Neural cell (in vitro differentiated cells): ENCODE data around the gene CATSPERE.

Experiments used
- EP300 ChIP-seq: fragments of 450-650 bp; conservative IDR thresholded peaks from 2 replicates; pipeline ENCODE4 v1.6.1; 2014; ENCODE audit warnings: antibody characterized with exemption, mild to moderate bottlenecking, moderate library complexity; ENCODE audit not compliant: poor library complexity, severe bottlenecking
- EZH2 ChIP-seq: fragments of 200-600, 300-800 bp; shearing (Covaris generic), sonication (generic); IDR thresholded peaks from 2 replicates; pipeline ENCODE4 v1.6.1; 2014; ENCODE audit warnings: antibody characterized with exemption, low read length, borderline replicate concordance, mild to moderate bottlenecking; ENCODE audit not compliant: insufficient read depth, poor library complexity, severe bottlenecking
- MXI1 ChIP-seq: fragments of 450-650 bp; conservative IDR thresholded peaks from 2 replicates; pipeline ENCODE4 v1.6.1; 2014; ENCODE audit warnings: antibody characterized with exemption, mild to moderate bottlenecking; ENCODE audit not compliant: poor library complexity, severe bottlenecking
- RAD21 ChIP-seq: fragments of 450-650 bp; conservative IDR thresholded peaks from 2 replicates; pipeline ENCODE4 v1.6.1; 2014; ENCODE audit warnings: antibody characterized with exemption, mild to moderate bottlenecking, moderate library complexity
- TF ChIP-seq, protein P1 (sequence below): fragments of 450-650 bp; IDR thresholded peaks from 2 replicates; pipeline ENCODE4 v1.5.1; 2014; ENCODE audit warnings: antibody characterized with exemption, mild to moderate bottlenecking, moderate library complexity; ENCODE audit not compliant: poor library complexity, severe bottlenecking
- TF ChIP-seq, protein P2 (sequence below): IDR thresholded peaks from 2 replicates; pipeline ENCODE4 v1.6.1; 2012; ENCODE audit warnings: borderline replicate concordance

DNA sequence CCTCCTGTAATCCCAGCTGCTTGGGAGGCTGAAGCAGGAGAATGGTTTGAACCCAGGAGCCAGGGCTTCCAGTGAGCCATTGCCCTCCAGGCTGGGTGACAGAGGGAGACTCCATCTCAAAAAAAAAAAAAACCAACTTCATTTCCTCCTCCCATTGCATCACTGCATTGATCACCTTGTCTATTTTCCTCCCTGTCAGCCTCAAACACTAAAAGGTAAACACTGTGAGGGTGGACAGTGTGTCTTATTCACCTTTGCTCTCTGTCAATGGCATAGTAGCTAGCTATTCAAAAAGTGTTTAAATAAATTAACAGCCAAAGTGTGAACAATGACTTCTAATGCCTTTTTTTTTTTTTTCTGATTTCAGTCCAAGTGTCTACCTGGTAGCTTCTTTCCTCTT is 178.5 kb downstream of the CATSPERE start:
- TF ChIP-seq EP300 (no peak), EZH2 (no peak), MXI1 (no peak), RAD21 (no peak)
- TF ChIP-seq, protein P1, sequence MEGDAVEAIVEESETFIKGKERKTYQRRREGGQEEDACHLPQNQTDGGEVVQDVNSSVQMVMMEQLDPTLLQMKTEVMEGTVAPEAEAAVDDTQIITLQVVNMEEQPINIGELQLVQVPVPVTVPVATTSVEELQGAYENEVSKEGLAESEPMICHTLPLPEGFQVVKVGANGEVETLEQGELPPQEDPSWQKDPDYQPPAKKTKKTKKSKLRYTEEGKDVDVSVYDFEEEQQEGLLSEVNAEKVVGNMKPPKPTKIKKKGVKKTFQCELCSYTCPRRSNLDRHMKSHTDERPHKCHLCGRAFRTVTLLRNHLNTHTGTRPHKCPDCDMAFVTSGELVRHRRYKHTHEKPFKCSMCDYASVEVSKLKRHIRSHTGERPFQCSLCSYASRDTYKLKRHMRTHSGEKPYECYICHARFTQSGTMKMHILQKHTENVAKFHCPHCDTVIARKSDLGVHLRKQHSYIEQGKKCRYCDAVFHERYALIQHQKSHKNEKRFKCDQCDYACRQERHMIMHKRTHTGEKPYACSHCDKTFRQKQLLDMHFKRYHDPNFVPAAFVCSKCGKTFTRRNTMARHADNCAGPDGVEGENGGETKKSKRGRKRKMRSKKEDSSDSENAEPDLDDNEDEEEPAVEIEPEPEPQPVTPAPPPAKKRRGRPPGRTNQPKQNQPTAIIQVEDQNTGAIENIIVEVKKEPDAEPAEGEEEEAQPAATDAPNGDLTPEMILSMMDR: no peak
- TF ChIP-seq, protein P2, sequence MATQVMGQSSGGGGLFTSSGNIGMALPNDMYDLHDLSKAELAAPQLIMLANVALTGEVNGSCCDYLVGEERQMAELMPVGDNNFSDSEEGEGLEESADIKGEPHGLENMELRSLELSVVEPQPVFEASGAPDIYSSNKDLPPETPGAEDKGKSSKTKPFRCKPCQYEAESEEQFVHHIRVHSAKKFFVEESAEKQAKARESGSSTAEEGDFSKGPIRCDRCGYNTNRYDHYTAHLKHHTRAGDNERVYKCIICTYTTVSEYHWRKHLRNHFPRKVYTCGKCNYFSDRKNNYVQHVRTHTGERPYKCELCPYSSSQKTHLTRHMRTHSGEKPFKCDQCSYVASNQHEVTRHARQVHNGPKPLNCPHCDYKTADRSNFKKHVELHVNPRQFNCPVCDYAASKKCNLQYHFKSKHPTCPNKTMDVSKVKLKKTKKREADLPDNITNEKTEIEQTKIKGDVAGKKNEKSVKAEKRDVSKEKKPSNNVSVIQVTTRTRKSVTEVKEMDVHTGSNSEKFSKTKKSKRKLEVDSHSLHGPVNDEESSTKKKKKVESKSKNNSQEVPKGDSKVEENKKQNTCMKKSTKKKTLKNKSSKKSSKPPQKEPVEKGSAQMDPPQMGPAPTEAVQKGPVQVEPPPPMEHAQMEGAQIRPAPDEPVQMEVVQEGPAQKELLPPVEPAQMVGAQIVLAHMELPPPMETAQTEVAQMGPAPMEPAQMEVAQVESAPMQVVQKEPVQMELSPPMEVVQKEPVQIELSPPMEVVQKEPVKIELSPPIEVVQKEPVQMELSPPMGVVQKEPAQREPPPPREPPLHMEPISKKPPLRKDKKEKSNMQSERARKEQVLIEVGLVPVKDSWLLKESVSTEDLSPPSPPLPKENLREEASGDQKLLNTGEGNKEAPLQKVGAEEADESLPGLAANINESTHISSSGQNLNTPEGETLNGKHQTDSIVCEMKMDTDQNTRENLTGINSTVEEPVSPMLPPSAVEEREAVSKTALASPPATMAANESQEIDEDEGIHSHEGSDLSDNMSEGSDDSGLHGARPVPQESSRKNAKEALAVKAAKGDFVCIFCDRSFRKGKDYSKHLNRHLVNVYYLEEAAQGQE: no peak
